HG02884 (cell line): Measurements from ENCODE around the gene ITGA4.

Source experiments
- ATAC-seq: cut with Tn5 transposase; IDR thresholded peaks from one replicate; pipeline ENCODE4 v1.9.1; 2021; ENCODE audit warnings: mild to moderate bottlenecking, moderate library complexity; ENCODE audit not compliant: unreplicated experiment

The ITGA4 gene

DNA sequence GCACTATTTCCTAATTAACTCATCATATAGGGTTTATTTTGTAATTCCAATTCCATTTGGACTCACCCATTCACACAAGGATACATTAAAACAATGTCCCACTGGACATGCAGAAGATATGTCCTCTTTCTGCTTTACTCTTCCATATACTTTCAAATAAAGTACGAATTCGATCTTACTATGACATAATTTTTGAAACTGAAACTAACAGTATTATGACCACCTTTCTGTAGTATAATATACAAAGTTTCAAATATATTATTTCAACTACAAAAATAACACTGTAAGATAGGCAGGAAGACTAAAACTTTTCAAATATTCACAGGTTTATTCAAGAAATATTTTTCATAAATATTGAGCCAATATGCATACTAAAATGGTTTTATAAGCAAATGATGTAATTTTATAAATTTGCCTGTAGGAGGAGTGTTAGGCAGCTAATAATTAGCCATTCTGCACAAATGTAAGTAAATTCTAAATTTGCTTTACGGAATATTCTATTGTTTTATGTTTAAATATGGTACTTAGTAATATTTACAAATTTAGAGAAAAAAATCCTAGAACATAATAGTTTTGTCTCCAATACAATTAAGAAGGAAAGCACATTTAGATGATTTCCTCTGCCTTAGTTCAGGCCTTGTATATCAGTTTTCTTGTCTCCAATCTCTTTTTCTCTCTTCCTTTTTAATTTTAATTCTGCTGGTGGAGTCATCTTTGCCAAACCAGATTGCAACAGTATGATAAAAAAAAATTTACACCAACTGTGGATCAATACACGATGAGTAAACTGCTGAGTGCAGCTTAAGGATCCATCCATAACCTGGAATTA, 113.9 kb downstream of the ITGA4 start:
- ATAC-seq, result no peak

DNA sequence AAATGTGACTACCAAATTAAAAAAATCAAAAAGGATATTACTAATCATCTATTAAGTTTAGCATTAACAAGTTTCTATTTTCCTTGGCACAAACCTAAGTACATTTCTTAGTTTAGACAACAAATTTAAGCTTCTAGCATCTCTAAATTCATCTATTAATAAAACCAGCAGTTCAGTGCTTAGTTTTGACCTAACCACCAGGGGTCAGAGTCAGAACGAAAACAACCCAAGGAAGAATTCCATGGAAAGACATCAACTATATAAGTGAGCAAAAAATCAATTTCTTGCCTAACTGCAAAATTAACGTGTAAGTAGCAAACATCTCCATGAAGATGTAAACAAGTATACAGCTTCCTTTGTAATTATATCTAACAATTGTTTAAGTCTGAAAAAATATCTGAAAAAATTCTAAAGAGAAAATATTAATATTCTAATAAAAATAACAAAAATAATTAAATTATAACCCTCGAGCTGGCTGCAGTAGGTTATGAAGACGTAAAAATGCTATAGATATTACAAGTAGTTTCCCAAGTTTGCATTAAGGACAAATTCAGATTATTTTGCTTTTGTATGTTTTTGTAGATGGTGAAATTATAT, 116.1 kb downstream of the ITGA4 start:
- no peak for ATAC-seq

DNA sequence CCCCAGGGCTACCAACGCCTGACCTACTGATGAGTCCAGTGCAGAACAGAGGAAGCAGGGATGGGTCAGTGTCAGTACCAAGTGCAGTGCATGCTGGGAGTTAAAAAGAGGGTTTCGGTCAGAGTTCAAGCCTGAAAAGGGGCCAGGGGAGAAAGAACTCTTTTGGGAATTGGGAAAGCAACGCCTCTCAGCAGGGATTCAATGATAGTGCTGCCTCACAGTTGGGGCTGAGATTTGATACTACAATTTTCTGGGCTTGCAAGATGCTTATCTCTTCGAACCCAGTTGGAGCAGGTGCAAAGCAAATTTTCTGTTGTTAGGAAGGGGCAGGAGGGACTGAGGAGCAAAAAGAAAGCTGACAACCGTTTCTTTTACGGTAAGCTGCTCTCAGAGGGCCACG, 117.1 kb downstream of the ITGA4 start:
- no peak for ATAC-seq

DNA sequence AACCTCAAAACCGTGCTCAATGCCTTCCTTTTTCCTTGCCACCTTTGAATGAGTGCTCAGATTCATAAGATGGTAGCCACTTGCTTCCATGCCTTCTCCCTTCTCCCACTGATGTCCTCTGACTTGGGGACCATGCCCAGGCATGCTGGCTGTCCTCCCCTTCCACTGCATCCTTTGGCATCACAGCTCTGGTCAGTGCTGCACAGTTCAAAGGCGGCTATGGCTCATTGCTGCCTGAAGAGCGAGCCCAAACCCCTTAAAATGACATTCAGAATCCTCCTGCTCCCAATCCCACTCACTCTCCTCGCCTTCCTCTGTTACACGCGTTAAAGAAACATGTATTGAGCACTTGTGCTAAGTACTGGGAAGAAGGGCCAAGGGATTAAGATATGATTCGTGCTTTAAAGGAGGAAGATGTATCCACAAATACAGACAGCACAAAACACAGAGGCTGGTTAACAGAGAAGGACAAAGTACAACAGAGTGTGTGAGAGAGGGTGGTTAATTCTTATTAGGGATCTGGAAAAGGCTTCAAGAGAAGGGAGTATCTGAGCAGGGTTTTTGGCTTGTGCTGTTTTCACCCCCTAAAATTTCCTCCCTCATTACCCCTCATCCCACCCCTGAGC, 118.0 kb downstream of the ITGA4 start:
- ATAC-seq, result no peak

DNA sequence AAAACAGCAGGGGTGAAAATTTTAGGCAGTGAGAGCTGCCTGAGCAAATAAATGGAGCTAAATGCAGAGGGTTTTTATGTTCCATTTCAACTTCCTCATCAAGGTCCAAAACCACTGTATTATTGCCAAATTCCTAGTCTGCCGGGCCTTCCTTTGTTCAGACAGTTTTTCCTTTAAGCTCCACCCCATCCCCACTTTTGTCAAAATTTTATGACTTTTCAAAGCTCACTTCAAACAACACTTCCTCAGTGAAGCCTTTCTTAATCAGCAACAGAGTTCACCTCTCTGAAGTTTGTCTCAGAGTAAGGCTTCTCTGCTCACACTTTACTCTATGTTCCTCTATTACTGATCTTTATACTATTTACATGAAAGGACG, 118.5 kb downstream of the ITGA4 start:
- ATAC-seq, result no peak

DNA sequence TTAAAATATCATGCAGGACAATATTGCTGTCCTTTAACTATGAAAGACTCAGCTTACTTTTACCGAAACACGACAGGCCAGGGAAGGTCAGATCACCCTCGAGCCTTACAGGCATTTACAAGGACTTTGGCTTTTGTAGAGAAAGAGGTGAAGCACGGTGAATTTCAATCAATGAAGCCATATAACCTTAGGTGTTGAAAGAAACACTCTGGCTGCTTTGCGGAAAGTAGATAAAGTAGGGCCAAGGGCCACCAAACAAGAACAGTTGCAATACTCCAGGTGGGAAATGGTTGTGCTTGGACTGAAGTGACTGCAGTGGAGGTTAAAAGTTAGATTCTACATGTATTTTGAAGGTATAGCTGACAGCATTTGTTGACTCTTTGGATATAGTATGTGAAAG, 119.2 kb downstream of the ITGA4 start:
- no peak for ATAC-seq

DNA sequence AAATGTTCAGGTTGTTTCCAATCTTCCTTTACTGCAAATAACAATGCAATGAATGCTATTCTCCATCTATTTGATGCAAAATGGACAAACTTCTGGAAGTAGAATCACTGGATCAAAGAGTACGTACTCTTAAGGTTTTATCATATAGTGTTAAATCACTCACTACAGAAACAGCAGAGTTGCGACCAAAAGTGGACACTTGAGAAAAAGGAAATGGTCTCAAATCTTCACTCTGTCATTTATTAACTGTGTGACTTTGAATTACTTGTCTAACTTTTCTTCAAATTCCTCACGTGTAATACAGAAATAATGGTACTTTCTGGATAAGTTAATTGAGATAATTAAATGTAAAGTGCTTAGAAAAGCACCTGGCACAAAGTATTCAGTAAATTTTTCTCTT, 121.6 kb downstream of the ITGA4 start:
- no peak for ATAC-seq

DNA sequence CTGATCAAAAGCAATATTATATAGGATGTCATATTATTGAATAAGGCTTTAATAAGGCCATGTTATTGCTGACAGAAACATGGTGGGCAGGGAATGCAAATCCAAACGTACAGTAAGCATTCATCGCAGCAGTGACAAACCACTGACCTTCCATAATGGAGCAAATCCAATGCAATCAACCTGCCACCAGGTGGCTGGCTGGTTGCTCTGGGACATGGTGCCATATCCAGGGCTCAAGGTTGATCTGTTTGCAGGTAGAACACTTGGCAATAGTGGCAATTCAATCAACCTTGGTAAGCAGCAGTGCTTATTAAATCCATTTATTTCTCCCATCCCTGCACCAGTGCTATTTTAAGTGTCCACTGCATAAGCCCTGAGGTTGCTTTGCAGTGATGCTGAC, 124.3 kb downstream of the ITGA4 start:
- no peak for ATAC-seq

DNA sequence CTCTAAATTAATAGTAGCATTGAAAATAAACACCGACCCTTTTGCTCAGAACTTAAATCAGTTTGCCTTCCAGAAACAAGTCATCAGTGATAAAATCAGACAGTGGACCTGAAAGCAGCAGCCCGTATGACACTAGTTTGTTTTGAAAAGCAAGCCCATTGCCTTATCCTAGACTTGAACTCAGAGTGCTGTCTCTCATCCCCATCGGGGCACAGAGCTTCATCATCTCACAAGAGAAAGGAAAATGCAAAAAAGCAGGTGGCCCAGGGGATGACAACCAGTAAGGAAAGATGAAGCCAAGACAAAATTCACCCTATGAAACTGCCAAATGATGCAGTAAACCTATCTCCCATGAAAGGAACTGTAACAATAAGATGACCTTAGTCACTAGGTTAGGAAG, 128.5 kb downstream of the ITGA4 start:
- no peak for ATAC-seq
